ENCODE results near the gene GBX1. TPM values are rescaled to one million over a fixed set of nuclear protein-coding genes. Genes with fewer than 3 reads are reported as not detected.

Gene GBX1
- total RNA-seq, 2 donors from 2014 or later, result not detected

GRCh38 chr7:151113344-151114150, 53.9 kb downstream of the GBX1 start:
- DNase-seq (ENCODE audit: low spot score), result no peak
- intact Hi-C loops (cut with DNase I), result loop anchor here in 1 of 2 donors (5.0 kb wide), 2 partner anchors 76 to 216 kb away; no protein-coding TSS in a partner anchor

DNA sequence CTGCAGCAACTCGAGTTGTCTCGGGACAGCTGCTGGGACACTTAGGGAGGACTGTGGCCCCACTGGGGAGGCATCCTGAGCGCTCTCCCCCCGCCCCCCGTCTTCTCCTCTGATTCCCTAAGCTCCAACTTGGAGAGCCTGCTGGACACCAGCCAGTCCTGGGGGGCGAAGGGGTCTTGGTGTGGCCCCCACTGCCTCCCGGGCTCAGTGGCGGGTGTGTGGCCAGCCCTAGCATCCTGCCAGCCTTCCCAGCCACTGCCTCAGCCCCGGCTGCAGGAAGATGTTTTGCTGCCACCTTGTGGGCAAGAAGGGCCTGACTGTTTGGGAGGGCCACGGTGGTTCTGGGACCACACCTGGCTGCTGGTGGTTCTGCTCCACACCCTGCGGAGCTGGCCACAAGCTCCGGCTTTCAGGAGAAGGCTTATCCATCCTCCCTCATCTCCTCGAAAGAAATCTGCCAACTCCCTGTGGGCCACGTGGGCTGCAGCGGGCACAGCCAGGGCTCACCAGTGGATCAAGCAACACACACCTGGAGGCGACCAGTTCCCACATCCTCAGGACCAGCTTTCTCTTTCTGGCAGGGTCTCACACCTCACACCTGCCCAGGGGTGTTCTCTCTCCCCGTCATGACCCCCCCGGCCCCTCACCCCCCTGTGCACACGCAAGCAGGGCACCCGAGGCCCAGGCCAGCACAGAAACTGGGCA, 56.4 kb downstream of the GBX1 start:
- peak; percentile 93 for DNase-seq (ENCODE audit: low spot score)
- intact Hi-C loops (cut with DNase I), result loop anchor here in 1 of 2 donors (5.0 kb wide), 2 partner anchors 74 to 214 kb away; no protein-coding TSS in a partner anchor

DNA sequence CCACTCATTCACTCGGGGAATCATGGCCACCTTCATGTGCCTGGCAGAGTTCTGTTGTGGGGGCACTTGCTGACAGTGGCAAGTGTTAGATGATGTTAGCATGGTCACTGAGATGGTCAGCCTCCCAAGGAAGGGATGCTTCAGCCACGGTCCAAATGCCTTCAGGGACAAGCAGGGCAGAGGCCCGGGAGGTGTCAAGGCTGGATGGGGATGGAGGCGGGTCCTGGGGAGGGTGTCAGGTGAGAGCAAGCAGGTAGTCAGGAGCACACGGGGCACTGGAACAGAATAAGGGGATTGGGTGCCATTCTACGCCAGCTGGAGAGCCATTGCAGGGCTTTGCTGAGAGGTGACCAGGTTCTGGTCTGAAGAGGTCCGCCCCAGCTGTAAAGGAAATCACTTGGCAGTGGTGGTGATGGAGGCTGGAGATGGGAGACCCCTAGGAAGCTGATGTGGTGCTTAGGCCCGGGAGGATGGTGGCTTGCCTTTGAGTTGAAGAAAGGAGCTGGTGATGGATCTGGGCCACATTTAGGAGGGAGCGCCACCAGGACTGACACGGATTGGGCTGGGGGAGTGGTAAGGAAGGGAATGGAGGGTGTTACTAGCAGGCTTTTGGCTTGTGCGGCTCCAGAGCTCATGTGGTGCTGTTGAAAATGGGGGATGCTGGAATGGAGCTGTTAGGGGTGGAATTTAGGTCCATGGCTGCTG, 57.1 kb downstream of the GBX1 start:
- DNase-seq (ENCODE audit: low spot score), result no peak
- intact Hi-C loops (cut with DNase I), result loop anchor here in 1 of 2 donors (5.0 kb wide), 2 partner anchors 73 to 213 kb away; no protein-coding TSS in a partner anchor

DNA sequence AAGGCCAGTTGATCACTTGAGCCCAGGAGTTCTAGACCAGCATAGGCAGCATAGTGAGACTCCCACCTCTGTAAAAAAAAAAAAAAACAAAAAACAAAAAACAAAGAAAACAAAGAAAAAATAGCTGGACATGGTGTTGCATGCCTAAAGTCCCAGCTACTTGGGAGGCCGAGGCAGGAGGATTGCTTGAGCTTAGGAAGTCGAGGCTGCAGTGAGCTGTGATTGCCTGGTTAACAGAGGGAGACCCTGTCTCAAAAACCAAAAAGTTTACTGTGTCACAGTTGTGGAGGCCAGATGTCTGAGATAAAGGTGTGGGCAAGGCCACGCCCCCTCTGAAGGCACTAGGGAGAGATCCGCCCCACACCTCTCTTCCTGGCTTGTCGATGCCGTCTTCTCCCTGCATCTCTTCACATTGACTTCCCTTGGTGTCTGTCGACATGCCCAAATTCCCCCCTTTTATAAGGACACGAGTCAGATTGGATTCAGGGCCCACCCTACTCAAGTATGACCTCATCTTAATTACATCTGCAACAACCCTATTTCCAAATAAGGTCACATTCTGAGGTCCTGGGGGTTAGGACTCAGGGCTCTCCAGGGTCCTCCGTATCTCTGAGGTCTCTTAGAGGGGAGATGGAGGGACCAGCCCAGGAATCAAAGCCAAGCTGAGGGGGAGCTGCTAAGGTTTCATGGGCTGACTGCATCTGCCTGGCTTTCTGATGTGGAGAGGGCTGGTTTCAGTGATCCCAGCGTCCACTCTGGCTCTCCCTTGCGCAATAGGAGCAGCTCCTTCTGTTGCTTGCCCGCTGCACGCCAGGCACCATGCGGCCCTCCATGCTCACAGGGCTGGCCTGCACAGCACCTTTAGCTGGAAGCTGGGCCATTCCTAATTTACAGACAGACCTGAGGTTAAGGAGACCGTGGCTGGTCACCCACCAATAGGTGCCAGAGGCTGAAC, 58.1 kb downstream of the GBX1 start:
- no peak for DNase-seq (ENCODE audit: low spot score)
- intact Hi-C loops (cut with DNase I), result loop anchor here (2.0 to 5.0 kb wide), 3 partner anchors 19 to 212 kb away; no protein-coding TSS in a partner anchor

- intact Hi-C loops (cut with DNase I), result loop anchor here in 1 of 2 donors (2.0 kb wide), 1 partner anchor 17 kb away; no protein-coding TSS in a partner anchor
- DNase-seq (ENCODE audit: low spot score), result no peak
Observed at GRCh38 chr7:151107882-151108281, 59.6 kb downstream of the GBX1 start.

DNA sequence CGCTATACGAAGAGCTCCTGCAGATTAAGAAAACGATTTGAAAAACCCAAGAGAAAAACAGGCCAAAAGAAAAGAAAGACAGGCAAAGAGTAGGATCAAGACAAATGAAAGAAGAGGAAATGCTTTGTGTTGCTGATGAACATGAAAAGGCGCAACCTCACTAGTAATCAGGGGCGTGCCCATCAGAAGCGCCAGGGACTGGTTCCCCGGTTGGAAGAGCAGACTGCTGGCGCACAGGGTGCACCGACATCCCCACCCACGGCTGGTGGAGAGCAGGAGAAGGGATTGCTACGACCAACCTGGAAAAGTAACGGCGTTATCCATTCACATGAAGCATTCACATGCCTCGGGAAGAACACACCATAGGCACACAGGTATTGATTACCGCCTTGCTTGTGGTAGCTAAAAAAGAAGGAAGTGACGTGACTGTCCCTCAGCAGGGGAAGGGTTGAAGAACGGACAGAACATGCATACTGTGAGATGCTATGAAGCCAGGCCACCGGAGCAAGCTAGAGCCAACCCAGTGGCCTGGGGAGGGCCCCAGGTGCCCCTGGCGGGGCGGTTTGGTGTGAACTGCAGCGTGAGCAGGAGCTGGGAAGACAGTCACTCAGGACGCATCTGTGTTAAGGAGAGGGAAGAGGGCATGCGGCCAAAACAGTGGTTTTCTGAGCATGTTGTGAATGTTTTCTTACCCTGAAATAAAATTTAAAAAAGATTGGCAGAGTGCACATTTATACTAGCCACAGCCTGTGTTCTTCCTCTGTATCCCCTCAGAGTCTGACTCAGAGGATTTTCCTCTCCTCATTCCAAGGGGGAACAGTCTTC, 62.9 kb downstream of the GBX1 start:
- DNase-seq (ENCODE audit: low spot score), result no peak
- intact Hi-C loops (cut with DNase I), result no loop called here

- intact Hi-C loops (cut with DNase I), result no loop called here
- no peak for DNase-seq (ENCODE audit: low spot score)
Observed at GRCh38 chr7:151103973-151104372, 63.5 kb downstream of the GBX1 start.

- DNase-seq (ENCODE audit: low spot score), result no peak
- intact Hi-C loops (cut with DNase I), result no loop called here
Observed at GRCh38 chr7:151102991-151103390, 64.5 kb downstream of the GBX1 start.

DNA sequence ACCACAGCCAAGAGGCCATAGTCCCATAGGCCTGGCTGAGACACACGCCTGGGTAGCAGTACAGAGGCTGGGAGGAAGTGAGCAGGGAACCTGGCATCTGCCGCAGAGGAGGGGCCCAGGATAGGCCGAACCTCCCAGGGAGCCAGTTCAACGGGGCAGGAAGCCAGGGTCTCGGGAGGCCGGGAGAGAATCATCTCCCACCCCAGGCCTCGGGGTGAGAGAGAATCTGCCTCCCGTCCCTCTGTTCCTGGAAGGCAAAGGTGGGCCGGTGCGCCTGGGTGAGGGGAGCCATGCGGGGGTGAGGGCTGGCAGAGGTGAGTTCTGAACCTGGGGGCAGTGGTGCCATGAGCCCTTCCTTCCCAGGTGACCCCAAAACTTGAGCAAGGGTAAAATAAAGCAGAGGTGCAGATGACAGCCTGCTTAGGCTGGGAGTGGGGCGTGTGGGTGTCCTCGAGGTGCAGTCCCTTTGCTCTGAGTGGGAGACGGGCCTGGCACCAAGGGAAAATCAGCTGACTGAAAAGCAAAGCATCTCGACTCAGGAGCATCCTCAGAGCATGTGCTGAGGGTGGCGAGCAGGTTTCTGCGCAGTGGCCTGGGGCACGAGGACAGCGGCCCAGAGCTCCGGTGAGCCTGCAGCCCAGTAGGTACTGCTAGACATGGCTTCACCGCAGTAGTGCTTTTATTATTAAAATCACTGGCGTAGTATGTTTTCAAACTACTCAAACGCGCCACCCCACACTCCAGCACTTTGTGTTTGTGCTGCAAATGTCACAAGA, 65.7 kb downstream of the GBX1 start:
- no peak for DNase-seq (ENCODE audit: low spot score)
- intact Hi-C loops (cut with DNase I), result no loop called here

DNA sequence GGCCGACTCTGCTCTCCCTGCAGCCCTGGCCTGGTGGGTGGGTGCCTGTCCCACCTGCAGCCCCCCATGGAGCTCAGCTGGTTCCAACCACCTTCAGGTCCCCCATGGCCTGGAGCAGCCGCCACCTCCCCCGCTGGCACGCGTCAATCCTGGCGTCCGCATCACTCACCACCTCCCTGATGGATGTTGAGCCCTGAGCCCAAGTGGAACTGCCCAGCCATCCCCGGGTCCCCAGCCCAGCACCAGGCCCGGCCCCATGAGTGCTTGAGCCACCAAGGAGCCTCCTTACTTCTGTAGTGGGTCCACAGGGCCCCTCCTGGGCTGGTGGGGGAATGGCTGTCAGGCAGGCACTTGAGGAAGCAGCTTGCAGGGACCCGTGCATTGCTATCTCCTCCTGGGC, 66.6 kb downstream of the GBX1 start:
- DNase-seq (ENCODE audit: low spot score), result no peak
- intact Hi-C loops (cut with DNase I), result no loop called here

DNA sequence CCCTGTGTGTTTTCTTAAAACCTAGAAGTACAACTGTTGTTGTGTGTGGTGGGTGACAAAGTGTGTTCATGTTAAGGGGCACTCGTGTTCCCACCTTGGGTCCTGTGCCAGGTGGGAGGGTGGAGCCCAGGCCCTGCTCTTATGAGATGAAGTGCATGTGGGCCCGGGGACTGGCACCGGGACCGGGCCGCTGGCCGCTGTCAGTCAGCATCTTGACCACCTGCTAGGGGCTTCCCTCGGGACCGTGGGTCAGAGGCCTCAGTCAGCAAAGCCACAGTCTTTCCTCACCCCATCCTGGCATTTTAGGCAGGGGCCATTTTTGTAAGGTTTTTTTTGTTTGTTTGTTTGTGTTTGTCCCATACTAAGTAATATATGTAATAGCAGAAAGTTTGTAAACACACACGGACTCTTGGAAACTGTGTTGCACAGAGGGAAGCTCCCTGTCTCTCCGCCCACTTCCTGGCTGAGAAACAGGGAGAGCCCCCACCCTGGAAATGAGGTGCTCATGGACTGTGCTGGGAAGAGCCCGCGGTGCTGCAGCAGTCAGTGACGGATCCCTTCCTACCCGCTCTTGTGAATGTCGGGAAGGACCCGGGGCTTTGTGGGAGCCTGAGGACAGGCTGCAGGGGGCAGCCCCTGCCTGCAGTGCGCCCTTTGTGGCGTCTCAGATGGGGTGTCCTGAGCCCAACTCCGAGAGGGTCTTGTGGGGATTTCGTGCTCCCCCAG, 67.8 kb downstream of the GBX1 start:
- intact Hi-C loops (cut with DNase I), result loop anchor here in 1 of 2 donors (10.0 kb wide), 1 partner anchor 55 kb away; the partner anchor contains the start of gene ASIC3
- no peak for DNase-seq (ENCODE audit: low spot score)

Other genes starting within 250 kb of the GBX1 start
- gene KCNH2, start 189.4 kb downstream of the GBX1 start, total RNA-seq, result 10 to 100 TPM; 27.3 to 37.3 TPM
- gene NOS3, start 176.7 kb downstream of the GBX1 start, total RNA-seq, result 10 to 100 TPM; 27.9 to 71.8 TPM
- not detected for gene ATG9B, start 143.2 kb downstream of the GBX1 start, total RNA-seq
- 10 to 100 TPM; 19.2 to 24.5 TPM for gene ABCB8, start 139.2 kb downstream of the GBX1 start, total RNA-seq
- 1 to 10 TPM; 1.4 to 1.5 TPM for gene ASIC3, start 119.2 kb downstream of the GBX1 start, total RNA-seq
- gene CDK5, start 109.8 kb downstream of the GBX1 start, total RNA-seq, result 1 to 10 TPM; 5.2 to 7.3 TPM
- 100 to 1,000 TPM; 105 to 212 TPM for gene SLC4A2, start 108.1 kb downstream of the GBX1 start, total RNA-seq
- 10 to 100 TPM; 35.5 to 56.3 TPM for gene FASTK, start 86.9 kb downstream of the GBX1 start, total RNA-seq
- 10 to 100 TPM; 27.4 to 27.7 TPM for gene TMUB1, start 84.2 kb downstream of the GBX1 start, total RNA-seq
- 10 to 100 TPM; 55.7 to 63.6 TPM for gene AGAP3, start 81.2 kb downstream of the GBX1 start, total RNA-seq
- gene ASB10, start 19.6 kb upstream of the GBX1 start, total RNA-seq, result not detected
- 1 to 10 TPM in 1 of 2 donors, not detected in 1; 1.1 TPM for gene H2BK1, start 42.8 kb upstream of the GBX1 start, total RNA-seq
- 10 to 100 TPM; 24.4 to 27.4 TPM for gene ABCF2, start 59.5 kb upstream of the GBX1 start, total RNA-seq
- gene CHPF2, start 64.8 kb upstream of the GBX1 start, total RNA-seq, result 10 to 100 TPM; 37.5 to 40.7 TPM
- gene SMARCD3, start 81.0 kb upstream of the GBX1 start, total RNA-seq, result 10 to 100 TPM; 45.8 to 68.4 TPM
- gene NUB1, start 174.1 kb upstream of the GBX1 start, total RNA-seq, result 10 to 100 TPM; 33.0 to 37.9 TPM
- 1 to 10 TPM; 4.1 to 6.2 TPM for gene WDR86, start 242.3 kb upstream of the GBX1 start, total RNA-seq